Islet of Langerhans (tissue), 1 donor: Measurements from ENCODE around the gene ARHGAP24.
"Not testable (repeated sequence)": the region's sequence is repeated elsewhere in the genome, so short reads cannot be mapped to it uniquely, and the experiment has no call there.

Experiments used
- FAIRE-seq: peaks from one replicate; lab custom pipeline; 2011; peaks lifted over from hg19 to GRCh38; lab: Jason Lieb, UNC

The ARHGAP24 gene

DNA sequence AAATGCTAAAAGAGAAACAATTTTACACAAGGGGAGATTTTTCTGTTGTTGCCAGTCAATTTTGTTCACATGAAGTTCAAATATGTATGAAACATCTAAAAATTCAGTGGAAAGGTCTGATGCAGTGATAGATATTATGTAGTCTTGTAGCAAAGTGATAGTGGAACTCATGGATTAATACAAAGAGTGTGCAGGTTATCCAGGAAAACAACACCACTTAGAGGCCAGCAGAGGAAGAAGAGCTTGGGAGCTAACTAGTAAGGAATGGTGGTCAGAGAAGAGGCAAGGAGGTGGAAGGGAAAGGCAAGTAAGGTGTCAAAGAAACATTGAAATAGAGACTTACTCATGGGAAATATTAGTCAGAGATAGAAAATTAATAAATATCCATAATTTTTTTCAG is 489.3 kb downstream of the ARHGAP24 start:
- peak; percentile 83 for FAIRE-seq

DNA sequence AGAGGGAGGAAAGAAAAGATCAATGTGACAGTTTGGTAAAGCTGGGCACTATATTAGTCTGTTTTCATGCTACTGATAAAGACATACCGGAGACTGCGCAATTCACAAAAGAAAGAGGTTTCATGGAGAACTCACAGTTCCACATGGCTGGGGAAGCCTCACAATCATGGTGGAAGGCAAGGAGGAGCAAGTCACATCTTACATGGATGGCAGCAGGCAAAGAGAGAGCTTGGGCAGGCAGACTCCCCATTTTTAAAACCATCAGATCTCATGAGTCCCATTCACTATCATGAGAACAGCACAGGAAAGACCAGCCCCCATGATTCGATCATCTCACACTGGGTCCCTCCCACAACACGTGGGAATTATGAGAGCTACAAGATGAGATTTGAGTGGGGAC is 490.1 kb downstream of the ARHGAP24 start:
- not testable (repeated sequence) for FAIRE-seq

DNA sequence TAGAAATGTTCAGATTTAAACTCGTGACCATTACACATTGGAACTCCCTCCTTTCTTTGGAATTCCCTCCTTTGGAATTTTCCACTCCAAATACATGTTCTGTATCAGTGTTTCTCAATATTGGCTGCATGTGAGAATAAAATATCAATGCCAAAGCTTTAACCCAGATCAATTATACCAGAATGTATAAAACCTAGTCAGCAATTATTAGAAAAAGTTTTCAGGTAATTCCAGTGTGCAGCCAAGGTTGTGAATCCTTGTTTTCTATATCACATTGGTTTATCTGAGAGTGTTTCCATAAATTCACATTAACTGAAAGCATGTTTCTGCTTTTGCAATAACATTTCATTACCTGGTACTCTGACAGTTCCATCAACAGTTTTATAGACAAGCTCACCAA is 490.6 kb downstream of the ARHGAP24 start:
- no peak for FAIRE-seq

DNA sequence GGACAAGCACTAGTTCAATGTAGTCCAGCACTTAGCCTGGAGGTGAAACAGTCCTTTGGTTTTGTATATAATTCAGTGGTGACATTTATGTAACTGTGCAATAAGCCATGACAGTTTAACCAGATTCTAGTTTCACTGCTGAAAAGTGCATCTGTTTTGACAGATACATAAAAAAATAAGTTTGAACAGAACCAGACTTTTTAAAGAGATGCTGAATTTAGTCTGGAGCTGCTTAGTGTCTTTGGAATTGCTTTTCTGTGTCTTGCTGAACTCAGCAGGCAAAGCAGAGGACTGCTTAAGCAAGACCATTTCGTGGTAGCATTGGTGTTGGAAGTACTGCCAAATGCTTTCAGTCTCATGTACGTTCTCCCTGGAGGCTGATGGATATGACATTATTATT is 491.4 kb downstream of the ARHGAP24 start:
- no peak for FAIRE-seq

DNA sequence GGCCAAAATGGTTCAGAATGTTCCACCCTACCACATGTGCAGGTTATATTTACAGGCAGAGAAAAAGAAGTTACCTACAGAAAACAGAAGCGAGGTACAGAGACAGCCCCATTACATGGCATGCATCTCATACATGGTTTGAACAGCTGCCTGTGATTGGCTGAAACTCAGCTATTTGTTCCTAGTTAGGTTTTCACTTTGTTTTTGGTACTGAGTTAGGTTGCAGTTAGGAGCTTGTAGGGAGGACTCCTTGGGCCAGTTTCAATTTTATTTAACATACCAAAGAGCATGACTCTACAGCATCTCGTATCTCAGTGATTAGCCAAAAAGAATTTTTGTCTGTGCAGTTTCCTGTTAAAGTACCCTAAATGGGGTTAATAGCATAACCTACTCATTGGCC is 492.9 kb downstream of the ARHGAP24 start:
- no peak for FAIRE-seq

DNA sequence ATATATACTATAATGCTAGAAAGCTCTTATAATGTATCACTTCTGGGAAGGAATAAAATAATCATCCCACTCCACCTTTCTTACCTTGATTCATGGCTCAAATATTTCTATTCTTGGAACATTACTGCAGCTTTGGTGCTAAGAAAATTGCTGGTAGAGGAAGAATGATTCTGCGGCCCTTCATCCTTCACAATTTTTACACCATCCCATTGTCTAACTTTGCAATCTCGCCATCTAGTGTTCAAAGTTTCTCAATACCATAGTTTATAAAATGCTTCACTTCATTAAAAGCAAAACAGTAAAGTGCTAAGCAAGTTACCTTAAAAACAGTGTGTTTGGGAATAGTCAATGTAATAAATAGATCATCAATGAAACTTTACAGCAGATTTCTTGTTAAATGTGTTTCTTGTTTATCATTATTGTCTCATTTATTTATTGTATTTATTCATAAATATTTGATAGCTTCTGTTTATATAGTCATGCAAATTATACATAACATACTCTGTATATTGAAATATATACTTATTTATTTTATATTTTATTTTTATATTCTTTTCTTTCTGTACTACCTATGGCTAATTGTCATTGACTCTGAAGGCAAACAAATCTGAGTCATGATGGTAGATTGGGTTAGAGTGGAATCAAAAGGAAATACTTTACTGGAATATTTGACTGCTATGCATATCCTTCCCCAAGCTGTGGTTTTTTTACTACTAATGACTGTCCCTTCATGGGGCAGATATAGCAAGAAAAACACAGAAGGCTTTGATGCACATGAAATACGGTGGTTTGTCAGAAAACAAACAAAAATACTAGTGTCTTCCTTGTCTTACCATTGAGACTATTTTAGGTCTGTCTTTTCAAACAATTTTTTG is 494.2 kb downstream of the ARHGAP24 start:
- peak; percentile 100 for FAIRE-seq

DNA sequence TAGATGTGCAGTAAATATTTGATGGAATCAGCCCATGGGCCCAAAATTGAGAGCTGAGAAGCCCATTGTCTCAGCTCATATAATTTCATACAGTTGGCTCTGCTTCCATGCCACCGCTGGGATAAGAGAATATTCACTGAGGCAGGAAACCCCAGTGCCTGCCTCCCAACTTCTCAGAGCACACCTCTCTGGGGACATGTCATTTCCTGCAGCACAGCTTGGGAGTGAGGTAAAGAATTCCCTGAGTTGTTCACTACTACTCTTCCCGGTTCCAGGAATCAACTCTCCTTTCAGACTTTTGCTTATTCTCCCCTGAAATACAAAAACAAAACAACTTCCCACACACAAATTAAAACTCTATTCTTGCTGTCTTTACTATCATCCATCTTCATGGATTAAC is 495.6 kb downstream of the ARHGAP24 start:
- no peak for FAIRE-seq

DNA sequence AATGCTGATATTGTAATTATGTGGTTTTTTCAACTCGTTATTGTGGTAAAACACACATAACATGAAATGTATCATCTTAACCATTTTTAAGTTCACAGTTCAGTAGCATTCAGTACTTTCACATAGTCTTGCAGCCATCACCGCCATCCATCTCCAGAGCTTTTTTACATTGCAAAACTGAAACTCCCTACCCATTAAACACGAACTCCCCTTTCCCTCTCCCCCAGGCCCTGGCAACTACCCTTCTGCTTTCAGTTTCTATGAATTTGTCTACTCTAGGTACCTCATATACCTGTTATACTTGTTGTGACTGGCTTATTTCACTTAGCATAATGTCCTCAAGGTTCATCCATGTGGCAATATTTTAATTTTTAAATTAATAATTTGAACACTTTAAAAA is 504.3 kb downstream of the ARHGAP24 start:
- FAIRE-seq = no peak

DNA sequence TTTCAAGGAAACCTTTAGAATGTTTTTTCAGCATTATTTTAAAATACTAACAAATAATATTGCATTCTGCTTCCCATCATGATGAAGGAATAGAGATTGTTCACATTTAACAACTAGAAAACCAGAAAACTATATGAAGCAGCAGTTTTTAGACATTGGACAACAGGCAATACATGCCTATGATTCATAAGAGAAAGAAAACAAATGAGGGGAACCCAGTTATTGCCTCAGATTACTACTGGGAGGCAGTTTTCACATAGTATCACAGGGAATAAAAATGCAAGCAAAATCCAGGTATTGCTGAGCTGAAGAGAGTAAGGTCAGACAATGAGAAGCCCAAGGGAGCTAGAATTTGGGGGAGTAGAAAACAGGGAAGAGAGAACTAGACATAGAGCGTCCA is 511.3 kb downstream of the ARHGAP24 start:
- no peak for FAIRE-seq

DNA sequence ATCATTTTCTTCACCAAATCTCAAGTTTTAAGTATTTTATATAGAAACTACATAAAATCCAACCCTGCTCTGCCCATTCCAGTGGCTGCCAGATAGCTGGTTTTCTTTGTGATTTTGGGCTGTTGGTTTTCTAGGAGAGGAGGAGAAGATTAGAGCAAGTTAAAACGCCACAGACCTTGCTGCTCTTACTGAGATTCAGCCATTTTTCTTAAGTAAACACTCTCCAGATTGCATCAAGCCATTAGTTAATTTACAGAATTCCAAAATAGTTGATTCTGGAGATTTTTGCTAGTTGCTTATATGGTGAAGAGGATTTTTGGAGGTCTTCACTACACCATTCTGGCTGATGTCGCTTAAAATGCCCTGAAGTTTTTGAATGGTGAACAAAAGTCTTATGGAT is 518.7 kb downstream of the ARHGAP24 start:
- no peak for FAIRE-seq

DNA sequence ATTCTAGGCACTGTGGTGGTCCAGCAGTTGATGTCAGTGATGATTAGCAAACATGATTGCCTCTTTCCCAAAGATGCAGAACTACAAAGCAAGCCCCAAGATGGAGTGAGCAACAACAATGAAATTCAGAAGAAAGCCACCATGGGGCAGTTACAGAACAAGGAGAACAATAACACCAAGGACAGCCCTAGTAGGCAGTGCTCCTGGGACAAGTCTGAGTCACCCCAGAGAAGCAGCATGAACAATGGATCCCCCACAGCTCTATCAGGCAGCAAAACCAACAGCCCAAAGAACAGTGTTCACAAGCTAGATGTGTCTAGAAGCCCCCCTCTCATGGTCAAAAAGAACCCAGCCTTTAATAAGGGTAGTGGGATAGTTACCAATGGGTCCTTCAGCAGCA is 519.6 kb downstream of the ARHGAP24 start:
- FAIRE-seq = no peak

DNA sequence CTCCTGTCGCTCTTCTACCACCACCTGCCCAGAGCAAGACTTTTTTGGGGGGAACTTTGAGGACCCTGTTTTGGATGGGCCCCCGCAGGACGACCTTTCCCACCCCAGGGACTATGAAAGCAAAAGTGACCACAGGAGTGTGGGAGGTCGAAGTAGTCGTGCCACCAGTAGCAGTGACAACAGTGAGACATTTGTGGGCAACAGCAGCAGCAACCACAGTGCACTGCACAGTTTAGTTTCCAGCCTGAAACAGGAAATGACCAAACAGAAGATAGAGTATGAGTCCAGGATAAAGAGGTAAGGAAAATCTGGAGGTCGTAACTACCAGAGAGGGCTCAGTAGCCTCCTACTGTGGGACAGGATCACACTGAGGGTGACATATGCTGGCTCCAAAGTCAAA is 520.4 kb downstream of the ARHGAP24 start:
- FAIRE-seq = no peak

DNA sequence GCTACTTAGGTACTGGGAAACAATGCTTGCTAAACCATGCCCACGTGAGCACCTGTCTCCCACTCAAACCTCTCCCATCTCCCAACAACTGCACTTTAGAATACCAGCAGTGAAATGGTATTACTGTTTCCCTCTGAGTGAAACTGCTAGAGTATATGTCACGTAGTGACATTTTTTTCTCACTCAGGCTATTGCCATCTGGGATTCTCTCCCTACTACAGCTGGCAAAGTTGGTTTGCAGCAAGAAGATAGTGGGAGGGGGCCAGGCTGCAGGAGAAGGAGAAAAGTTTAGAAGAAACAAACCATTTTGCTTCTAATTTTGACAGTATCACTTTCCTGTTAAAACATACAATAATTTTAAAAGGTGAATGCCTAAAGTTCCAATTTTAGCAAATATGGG is 526.6 kb downstream of the ARHGAP24 start:
- no peak for FAIRE-seq

DNA sequence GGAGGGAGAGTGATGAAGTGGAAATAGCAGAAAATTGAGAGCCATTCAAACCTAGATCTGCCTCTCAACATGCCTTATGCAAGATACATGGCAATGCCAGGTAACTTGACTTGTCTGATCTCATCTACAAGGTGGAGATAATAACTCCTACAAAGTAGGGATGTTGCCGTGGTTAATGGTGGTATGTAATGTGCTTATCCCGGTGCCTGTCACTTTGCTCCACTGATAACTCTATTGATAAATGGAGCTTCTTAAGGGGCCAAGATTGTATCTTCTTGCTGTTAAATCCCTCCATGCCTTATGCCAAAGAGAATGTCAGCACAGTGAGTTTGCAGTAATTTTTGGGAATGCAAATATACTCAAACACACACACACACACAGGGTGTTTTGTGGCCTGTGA is 529.1 kb downstream of the ARHGAP24 start:
- FAIRE-seq = no peak

DNA sequence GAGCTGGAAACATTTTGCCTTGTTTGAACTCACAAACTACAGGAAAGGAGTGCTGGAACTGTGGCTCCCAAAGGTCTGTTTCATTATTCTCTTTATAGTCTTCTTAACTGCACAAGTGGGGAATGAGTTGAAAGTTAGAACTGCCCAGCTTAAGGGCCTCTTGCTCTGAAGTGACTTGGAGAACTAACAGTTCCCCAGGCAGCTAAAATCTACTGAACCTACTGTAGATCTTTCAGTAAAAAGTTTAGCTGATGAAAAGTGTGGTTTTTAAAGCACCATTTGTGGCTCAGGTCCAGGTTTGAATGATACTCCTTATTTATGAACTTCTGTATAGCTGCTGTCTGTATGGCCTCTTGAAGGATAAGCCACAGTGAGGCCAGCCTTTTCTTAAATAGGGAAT is 531.1 kb downstream of the ARHGAP24 start:
- FAIRE-seq = no peak

DNA sequence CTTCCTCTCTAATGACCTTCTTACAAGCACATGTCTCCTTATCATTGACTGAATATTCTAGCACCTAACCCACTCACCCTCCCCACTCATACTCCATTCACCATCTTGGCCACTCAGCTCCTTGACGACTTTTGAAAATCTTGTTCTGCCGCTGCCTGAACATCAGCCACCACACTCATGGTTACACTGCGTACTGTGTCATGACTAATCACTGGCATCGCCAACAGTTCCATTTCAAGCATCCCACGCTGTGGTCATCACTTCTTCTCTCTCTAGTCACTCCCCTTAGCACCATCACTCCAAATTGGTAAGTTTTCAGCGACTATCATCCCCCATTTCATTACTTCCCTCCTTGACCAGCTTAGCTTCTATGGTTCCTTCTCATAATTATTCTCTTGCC is 532.1 kb downstream of the ARHGAP24 start:
- FAIRE-seq = no peak

DNA sequence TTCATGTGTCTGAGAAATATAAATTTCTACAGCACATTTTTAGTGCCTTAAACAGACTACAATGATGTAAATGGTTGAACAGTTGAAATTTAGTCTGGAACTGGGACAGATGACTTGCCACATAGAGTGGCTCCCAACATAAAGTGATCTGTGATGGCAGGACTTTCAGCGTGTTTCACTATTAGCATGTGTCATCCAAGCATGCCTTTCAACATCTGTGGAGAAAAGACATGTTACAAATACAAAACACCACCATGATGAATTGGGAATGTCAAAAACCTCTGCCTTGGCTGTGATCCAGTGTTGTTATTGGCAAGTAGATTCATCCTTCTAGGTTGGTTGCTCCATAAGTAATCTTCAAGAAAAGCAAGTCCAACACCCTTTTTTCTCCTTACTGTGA is 536.2 kb downstream of the ARHGAP24 start:
- no peak for FAIRE-seq

DNA sequence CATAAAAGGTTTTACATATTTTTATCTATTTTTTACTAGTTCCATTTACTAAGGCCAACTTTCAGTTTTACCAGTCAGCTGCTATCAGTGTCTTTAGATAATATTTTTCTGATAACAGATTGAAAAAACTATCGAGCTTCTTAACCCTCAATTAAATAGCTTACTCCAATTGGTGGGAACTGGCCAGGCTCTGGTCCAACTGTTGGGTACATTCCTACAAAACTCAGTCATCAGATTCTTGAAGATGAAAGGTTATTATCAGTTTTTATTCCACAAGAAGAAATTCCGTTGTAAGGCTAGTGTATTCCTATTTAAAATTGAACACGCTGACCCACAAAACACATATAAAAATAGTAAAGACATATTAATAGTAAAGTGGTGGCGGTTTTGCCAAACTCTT is 538.7 kb downstream of the ARHGAP24 start:
- FAIRE-seq = no peak

DNA sequence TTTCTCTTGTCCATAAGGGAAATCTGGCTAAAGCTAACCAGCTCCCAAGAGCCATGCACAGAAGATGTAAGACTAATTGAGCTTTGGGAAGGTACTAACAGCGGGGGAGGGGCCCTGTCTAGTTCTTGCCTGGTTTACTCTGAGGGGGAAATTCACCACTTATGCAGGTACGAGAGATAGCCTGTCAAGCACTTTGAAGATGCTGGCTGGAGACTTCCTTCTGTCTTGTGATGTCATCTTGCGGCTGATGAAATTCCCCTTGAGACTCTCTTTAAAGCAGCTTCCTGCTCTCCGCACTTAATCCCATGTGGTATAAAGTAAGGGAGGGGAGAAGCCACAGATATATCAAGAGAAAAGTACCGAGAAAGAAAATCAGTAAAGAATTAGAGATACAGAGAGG is 539.6 kb downstream of the ARHGAP24 start:
- FAIRE-seq = no peak

DNA sequence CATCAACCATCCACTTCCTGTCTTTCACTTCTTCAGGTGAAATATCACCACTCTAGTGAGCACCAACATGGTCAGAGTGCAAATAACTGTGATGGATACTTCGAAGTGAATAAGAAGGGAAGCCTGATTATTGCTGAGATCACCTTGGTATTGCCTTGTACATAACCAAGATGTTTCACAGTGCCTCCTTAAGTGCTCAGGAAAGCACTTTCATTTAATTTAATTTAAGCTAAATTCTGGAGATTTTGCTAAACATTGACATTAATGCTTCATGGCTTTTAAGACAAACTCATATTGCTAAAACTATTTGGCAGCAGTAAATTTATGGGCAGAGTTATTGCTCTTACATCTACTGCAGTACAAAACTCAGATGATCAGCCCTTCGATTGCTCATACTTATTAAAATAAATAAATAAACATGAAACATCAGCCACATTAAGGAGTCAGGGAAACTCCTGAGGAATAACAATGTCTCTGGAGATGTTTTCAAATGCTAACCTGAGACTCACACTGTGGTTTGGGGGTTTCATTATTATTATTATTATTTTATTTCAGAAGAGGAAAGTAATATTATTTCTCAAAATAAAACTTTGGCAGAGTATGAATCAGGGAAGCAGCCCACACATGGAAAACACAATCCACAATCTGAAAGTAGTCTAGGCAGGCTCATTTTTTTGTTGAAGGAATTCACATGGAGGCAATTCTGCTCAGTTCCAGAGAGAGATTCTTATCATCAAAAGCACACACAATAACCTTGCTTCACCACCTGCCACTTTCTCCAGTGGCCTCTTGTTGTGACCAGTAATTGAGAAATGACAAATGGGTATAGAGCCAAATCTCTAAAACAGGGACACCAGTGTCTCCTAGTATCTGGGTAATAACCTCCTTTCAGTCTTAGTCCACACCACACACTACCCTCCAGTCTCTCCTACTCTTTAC is 540.7 kb downstream of the ARHGAP24 start:
- FAIRE-seq = no peak

DNA sequence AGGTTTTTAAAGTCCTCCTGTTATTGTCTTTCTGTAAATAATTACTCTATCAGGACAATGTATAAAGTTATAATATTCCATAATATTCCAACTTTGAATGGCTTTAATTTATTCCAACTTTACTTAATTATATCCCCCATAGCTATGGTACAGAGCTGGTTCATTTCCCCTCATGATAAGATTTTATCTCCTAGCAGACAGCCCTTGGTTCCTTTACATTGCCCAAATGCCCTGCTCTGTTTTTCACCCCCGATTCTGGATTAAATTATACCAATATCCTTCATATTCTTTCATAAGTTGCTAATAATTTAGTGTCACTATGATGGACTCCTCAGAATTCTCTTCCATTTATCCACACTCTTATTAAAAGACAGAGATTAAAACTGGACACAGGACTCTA is 544.4 kb downstream of the ARHGAP24 start:
- FAIRE-seq = no peak

DNA sequence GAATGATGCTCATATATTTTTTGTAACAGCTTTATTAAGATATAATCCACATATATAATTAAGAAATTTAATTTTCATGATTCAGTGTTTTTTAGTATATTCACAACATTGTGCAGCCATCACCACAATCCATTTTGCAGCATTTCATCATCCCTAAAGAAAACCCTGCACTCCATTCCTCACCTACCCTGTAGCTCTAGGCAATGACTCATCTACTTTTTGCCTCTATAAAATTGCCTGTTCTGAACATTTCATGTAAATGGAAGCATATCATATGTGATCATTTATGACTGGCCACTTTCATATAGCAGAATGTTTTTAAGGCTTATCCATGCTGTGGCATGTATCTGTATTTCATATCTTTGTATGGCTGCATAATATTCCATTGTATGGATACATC is 545.0 kb downstream of the ARHGAP24 start:
- no peak for FAIRE-seq

DNA sequence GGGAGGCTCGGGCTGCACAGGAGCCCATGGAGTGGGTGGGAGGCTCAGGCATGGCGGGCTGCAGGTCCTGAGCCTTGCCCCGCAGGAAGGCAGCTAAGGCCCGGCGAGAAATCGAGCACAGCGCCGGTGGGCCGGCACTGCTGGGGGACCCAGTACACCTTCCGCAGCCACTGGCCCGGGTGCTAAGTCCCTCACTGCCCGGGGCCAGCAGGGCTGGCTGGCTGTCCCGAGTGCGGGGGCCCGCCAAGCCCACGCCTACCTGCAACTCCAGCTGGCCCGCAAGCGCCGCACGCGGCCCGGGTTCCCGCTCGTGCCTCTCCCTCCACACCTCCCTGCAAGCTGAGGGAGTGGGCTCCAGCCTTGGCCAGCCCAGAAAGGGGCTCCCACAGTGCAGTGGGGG is 546.7 kb downstream of the ARHGAP24 start:
- not testable (repeated sequence) for FAIRE-seq
